HG03571 (cell line): ENCODE data around the gene NDUFA13.

Experiments
- ATAC-seq: cut with Tn5 transposase; IDR thresholded peaks from one replicate; pipeline ENCODE4 v1.9.1; 2021; ENCODE audit not compliant: unreplicated experiment

The NDUFA13 gene

DNA sequence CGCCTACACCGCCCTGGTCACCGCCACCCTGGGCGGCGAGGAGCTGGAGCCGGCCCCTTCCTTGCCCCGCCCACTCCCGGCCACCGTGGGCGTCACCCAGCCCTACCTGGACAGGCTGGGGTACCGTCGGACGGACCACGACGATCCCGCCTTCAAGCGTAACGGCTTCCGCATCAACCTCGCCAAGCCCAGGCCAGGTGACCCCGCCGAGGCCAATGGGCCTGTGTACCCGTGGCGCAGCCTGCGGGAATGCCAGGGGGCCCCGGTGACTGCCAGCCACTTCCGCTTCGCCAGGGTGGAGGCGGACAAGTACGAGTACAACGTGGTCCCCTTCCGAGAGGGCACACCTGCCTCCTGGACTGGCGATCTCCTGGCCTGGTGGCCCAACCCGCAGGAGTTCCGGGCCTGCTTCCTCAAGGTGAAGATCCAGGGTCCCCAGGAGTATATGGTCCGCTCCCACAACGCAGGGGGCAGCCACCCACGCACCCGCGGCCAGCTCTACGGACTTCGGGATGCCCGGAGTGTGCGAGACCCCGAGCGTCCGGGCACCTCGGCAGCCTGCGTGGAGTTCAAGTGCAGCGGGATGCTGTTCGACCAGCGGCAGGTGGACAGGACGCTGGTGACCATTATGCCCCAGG is 29.0 kb downstream of the NDUFA13 start:
- ATAC-seq, result no peak

DNA sequence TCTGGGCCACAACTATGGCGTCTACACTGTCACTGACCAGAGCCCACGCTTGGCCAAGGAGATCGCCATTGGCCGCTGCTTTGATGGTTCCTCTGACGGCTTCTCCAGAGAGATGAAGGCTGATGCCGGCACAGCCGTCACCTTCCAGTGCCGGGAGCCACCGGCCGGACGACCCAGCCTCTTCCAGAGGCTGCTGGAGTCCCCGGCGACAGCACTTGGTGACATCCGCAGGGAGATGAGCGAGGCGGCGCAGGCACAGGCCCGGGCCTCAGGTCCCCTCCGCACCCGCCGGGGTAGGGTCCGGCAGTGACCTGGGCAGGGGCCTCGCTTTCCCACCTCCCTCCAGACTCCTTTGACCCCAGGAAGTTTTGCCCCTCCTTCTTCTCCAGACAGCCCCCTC is 29.7 kb downstream of the NDUFA13 start:
- ATAC-seq, result no peak

- ATAC-seq, result no peak
Observed at GRCh38 chr19:19546751-19547162, 30.7 kb downstream of the NDUFA13 start.

- ATAC-seq, result no peak
Observed at GRCh38 chr19:19547674-19548336, 31.8 kb downstream of the NDUFA13 start.

GRCh38 chr19:19548915-19549759 is 33.1 kb downstream of the NDUFA13 start:
- ATAC-seq, result no peak

DNA sequence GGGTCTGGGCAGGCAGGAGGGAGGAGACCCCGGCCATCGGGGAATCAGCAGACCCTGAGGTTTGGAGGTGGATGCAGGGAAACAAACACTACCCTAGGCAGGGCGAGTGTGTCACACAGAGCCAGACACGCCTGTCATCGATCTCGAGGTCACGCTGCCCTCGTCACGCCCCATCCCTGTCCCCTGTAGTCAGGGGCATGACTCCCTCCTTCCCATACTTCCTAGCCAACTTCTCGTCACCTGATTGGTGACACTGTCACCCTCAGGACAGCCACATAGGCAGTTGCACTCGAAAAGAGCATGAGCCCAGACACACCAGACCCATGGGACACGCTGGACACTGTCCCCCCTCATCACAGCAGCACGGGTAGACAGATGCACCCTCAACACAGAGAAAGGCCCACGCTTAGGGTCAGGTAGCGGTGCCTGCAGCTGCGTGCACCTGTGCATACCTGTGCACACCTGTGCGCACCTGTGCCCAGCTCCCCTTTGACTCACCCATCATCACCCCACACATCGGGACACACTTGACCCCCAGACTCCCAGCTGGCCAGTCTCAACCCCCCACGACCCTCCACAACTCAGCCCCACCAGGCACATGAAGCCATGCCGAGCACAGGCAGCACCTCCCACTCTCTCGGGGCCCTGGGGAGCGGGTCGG is 33.9 kb downstream of the NDUFA13 start:
- no peak for ATAC-seq

DNA sequence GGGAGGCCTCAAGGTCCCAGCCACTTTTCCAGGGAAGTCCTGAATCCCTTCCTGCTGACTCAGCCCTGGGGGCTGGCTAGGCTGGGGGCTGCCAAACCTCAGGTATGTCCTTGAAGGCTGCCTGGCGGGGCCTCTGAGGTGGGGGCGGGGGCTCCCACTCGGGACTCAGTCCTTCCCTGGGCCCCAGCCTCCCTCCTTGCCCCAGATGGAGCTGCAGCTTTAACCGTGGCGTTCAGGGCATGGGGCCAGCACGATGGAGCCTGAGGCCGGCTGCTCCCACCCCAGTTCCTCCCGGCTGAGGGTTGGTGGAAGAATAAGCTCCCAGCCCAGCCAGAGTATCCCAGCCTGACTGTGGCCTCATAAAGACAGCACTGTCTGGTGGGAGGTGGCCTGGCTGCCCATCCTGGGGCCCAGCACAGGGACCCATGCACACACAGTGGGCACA is 34.5 kb downstream of the NDUFA13 start:
- ATAC-seq, result no peak

DNA sequence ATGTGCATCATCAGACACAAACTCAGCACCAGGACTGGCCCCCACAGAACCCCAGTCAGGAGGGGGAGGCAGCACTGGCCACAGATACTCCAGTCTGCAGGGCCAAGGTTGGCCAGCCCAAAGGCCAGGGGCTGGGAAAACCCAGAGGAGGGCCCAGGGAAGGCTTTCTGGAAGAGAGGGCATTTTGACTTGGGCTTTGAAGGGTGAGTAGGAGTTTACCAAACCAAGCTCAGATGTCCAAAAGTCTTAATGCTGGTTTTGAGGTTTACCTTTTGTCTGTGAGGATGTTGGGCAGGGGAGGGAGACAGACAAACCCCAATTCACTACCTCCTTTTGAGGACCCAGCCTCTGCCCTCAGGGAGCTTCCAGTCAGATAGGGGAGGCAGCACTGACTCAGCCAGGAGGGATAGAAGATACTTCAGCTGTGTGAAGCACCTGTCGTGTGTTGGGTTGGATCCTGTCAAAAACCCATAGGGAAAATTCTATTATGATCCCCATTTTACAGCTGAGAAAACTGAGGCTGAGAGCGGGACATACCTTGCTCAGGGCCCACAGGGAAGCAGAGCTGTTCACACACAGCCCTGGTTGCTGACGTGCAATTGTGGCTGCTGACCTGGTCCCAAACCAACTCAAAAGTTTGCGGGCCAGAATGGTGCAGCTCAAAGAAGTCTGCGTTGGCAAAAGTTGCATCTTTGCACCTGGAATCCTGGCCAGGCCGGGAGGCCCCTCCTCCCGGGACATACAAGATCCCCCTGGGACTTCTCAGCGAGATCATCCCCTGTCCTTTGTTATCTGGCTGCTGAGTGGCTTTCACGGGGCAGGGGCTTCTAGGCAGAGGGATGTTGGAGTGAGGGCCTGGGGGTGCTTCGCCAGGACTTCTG is 35.2 kb downstream of the NDUFA13 start:
- no peak for ATAC-seq

- no peak for ATAC-seq
Observed at GRCh38 chr19:19551853-19552192, 35.8 kb downstream of the NDUFA13 start.

DNA sequence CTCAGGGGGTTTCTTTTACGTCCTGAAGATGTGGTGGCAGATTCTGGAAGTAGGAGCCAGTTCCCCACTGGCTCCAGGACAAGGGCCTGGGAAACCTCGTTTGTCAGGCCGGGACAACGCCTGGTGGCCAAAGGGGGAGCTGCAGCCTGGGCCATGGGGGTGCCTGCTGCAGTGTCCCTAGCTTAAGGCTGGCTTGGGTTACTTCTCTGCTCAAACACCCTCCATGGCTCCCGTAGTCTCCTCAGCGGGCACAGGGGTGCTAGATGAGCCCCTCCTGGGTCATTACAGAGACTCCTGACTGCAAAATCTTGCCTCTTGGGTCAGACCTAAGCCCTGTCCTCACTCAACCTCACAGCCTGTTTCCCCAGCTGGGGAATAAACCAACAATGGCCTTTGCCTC is 36.8 kb downstream of the NDUFA13 start:
- ATAC-seq, result no peak

GRCh38 chr19:19553670-19554069 is 37.6 kb downstream of the NDUFA13 start:
- no peak for ATAC-seq

GRCh38 chr19:19554074-19555023 is 38.3 kb downstream of the NDUFA13 start:
- ATAC-seq, result no peak

DNA sequence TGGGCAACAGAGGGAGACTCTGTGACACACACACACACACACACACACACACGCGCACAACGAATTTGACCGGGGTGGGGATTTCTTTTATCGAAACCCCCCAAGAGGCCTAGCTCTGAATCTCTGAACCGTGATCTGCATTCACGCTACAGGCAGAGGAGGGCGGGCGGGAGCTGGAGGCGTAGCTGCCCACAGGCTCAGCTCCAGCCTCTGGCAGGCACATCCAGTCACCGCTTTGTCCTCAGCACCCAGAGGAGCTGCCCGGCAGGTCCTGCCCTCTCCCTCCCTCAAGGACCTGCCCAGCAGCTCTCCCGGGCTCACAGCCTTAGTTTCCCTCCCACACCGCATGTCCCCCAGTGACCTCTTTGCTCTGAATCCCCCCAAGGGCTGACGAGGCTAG is 42.0 kb downstream of the NDUFA13 start:
- ATAC-seq, result no peak

GRCh38 chr19:19558636-19559035 is 42.6 kb downstream of the NDUFA13 start:
- no peak for ATAC-seq

DNA sequence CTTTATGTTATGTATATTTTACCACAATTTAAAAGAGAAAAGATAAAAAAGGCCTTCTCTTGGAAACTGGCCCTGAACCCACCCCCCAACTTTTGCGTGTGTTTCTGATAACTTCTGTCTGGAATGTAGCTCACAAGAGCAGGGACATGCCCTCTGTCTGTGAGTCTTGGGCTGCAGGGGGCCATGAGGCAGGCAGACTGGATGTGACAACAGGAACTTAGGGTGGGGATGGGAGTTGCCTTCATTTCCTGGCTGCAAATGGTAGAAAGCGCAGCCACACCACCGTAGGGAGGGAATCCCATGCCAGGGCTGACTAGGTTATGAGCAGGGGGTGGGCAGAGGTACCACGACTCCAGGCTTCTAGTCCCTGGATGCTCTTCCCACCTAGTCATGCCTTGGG is 43.9 kb downstream of the NDUFA13 start:
- no peak for ATAC-seq

- no peak for ATAC-seq
Observed at GRCh38 chr19:19561946-19562664, 46.1 kb downstream of the NDUFA13 start.

GRCh38 chr19:19562665-19563347 is 46.8 kb downstream of the NDUFA13 start:
- no peak for ATAC-seq

DNA sequence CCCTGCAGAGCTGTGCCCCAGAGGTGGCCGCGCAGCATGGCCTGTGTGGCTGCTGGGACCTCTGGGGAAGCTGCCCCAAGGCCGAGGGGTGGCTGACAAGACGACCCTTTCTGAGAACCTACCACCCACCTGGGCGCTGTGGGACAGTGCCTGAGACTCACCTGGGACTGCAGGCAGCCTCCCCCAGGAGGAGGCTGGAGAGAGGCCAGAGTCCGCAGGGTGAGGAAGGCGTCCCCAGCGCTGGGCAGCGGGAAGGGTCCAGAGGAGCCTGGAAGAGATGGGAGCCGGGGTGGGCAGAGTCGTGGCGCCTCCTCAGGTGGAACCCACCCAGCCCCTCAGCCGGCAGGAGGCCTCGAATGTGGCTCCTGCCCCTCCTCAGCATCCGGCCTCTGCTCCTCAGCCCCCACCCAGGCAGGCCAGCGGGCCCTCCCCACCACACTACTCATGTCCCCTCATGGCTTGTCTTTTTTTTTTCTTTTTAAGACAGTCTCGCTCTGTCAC is 47.4 kb downstream of the NDUFA13 start:
- ATAC-seq, result no peak
